OCI-LY1 (cell line): ENCODE measurements around the gene KCNRG.
"Not testable (repeated sequence)": the region's sequence is repeated elsewhere in the genome, so short reads cannot be mapped to it uniquely, and the experiment has no call there.

Experiments used
- H2AFZ ChIP-seq: fragments of 200-600 bp; sonication (generic), shearing (Covaris generic); 2 replicates; pipeline ENCODE4 v1.6.0; 2014; ENCODE audit warnings: antibody characterized with exemption, mild to moderate bottlenecking, low read length
- H3F3A ChIP-seq: fragments of 200-600 bp; sonication (generic), shearing (Covaris generic); 2 replicates; pipeline ENCODE4 v1.6.0; 2014; ENCODE audit warnings: mild to moderate bottlenecking, antibody characterized with exemption, low read length, moderate library complexity; ENCODE audit not compliant: insufficient read depth
- H3K27ac ChIP-seq: fragments of 200-600 bp; sonication (generic); 2 replicates; pipeline ENCODE4 v1.5.1; 2014; ENCODE audit warnings: low read length, mixed run types, mild to moderate bottlenecking, low read depth; ENCODE audit not compliant: poor library complexity, severe bottlenecking
- H3K27me3 ChIP-seq: fragments of 200-600 bp; sonication (generic); 2 replicates; pipeline ENCODE4 v1.6.0; 2014; ENCODE audit warnings: antibody characterized with exemption, mild to moderate bottlenecking, low read length, moderate library complexity; ENCODE audit not compliant: insufficient read depth
- H3K36me3 ChIP-seq: fragments of 200-600 bp; sonication (generic); 2 replicates; pipeline ENCODE4 v1.6.1; 2014; ENCODE audit warnings: mild to moderate bottlenecking, antibody characterized with exemption, low read length, moderate library complexity, mixed read lengths; ENCODE audit not compliant: insufficient read depth
- H3K4me1 ChIP-seq: fragments of 200-600 bp; sonication (generic); 2 replicates; pipeline ENCODE4 v1.5.1; 2014; ENCODE audit warnings: mild to moderate bottlenecking, low read length, moderate library complexity; ENCODE audit not compliant: insufficient read depth, severe bottlenecking
- H3K4me2 ChIP-seq: fragments of 200-600 bp; sonication (generic), shearing (Covaris generic); 2 replicates; pipeline ENCODE4 v1.6.1; 2014; ENCODE audit warnings: low read length
- H3K4me3 ChIP-seq: fragments of 200-600 bp; sonication (generic); 2 replicates; pipeline ENCODE4 v1.5.1; 2014; ENCODE audit warnings: low read length, low read depth, mild to moderate bottlenecking, mixed read lengths; ENCODE audit not compliant: poor library complexity, severe bottlenecking
- H3K79me2 ChIP-seq: fragments of 200-600 bp; shearing (Covaris generic); 2 replicates; pipeline ENCODE4 v1.6.1; 2016; ENCODE audit warnings: mixed run types, low read length, mixed read lengths; ENCODE audit not compliant: insufficient read depth
- H3K9ac ChIP-seq: fragments of 200-600 bp; sonication (generic), shearing (Covaris generic); 2 replicates; pipeline ENCODE4 v1.6.1; 2014; ENCODE audit warnings: mild to moderate bottlenecking, low read length, mixed read lengths
- H3K9me2 ChIP-seq: fragments of 200-600 bp; sonication (generic), shearing (Covaris generic); 2 replicates; pipeline ENCODE4 v1.6.1; 2014; ENCODE audit warnings: low read depth, mild to moderate bottlenecking, low read length, mixed read lengths
- H3K9me3 ChIP-seq: fragments of 200-600 bp; shearing (Covaris generic); 2 replicates; pipeline ENCODE4 v1.6.1; 2014; ENCODE audit warnings: low read length, mixed read lengths
- H4K20me1 ChIP-seq: fragments of 200-600 bp; sonication (generic), shearing (Covaris generic); 2 replicates; pipeline ENCODE4 v1.6.0; 2016; ENCODE audit warnings: mild to moderate bottlenecking, low read length; ENCODE audit not compliant: insufficient read depth
- CTCF ChIP-seq: fragments of 200-600 bp; sonication (generic), shearing (Covaris generic); IDR thresholded peaks from 2 replicates; pipeline ENCODE4 v1.5.1; 2017; ENCODE audit warnings: mild to moderate bottlenecking, antibody characterized with exemption, low read length, moderate library complexity, mixed read lengths
- EZH2 ChIP-seq: fragments of 200-600 bp; sonication (generic), shearing (Covaris generic); IDR thresholded peaks from 2 replicates; pipeline ENCODE4 v1.8.0; 2017; ENCODE audit warnings: borderline replicate concordance, mixed run types, mild to moderate bottlenecking, antibody characterized with exemption, low read length, moderate library complexity, mixed read lengths

The KCNRG gene

GRCh38 chr13:50053844-50054243 is 38.6 kb downstream of the KCNRG start:
- Histone ChIP-seq H2AFZ (no peak overlapping the region), H3K9ac (no peak overlapping the region), H3K9me3 (no peaks in the 10 kb centered on the region), H3K27me3 (no peaks in the 10 kb centered on the region), H3F3A (peaks cover 6% of the 10 kb centered on the region; the same call in 1 of the 2 replicates), H3K27ac (peak overlapping the region; percentile 19), H3K4me2 (no peak overlapping the region), H3K9me2 (no peaks in the 10 kb centered on the region), H3K4me1 (no peaks in the 10 kb centered on the region), H3K36me3 (peaks cover 87% of the 10 kb centered on the region), H3K79me2 (peaks cover 23% of the 10 kb centered on the region), H3K4me3 (no peak overlapping the region), H4K20me1 (no peaks in the 10 kb centered on the region)
- TF ChIP-seq CTCF (no peak), EZH2 (no peak)

GRCh38 chr13:50055454-50055853 is 40.2 kb downstream of the KCNRG start:
- TF ChIP-seq EZH2: no peak
- no peak for TF ChIP-seq CTCF
- Histone ChIP-seq H3K79me2 (peaks cover 22% of the 10 kb centered on the region), H4K20me1 (no peaks in the 10 kb centered on the region), H3K9me2 (no peaks in the 10 kb centered on the region), H3K4me1 (no peaks in the 10 kb centered on the region), H3K27me3 (no peaks in the 10 kb centered on the region), H3K4me2 (no peak overlapping the region), H2AFZ (no peak overlapping the region), H3F3A (peaks cover 6% of the 10 kb centered on the region; the same call in 1 of the 2 replicates), H3K9ac (no peak overlapping the region), H3K27ac (no peak overlapping the region), H3K4me3 (no peak overlapping the region), H3K9me3 (no peaks in the 10 kb centered on the region), H3K36me3 (peaks cover 91% of the 10 kb centered on the region)

GRCh38 chr13:50060718-50061117 is 45.5 kb downstream of the KCNRG start:
- Histone ChIP-seq H3K4me3 (no peak overlapping the region), H3K4me2 (no peak overlapping the region), H3K9me2 (no peaks in the 10 kb centered on the region), H3K36me3 (peaks cover 88% of the 10 kb centered on the region), H3K9ac (no peak overlapping the region), H3K9me3 (no peaks in the 10 kb centered on the region), H2AFZ (no peak overlapping the region), H3K27ac (no peak overlapping the region), H3K4me1 (no peaks in the 10 kb centered on the region), H3F3A (peaks cover 2% of the 10 kb centered on the region; the same call in 1 of the 2 replicates), H3K79me2 (peaks cover 50% of the 10 kb centered on the region), H3K27me3 (no peaks in the 10 kb centered on the region), H4K20me1 (no peaks in the 10 kb centered on the region)
- TF ChIP-seq CTCF: no peak
- no peak for TF ChIP-seq EZH2

GRCh38 chr13:50062336-50062735 is 47.1 kb downstream of the KCNRG start:
- H4K20me1 ChIP-seq, H3K4me2 ChIP-seq, H3F3A ChIP-seq, H3K27me3 ChIP-seq, H3K4me1 ChIP-seq, H3K9me2 ChIP-seq, H3K4me3 ChIP-seq, H3K9me3 ChIP-seq, H3K9ac ChIP-seq, H3K27ac ChIP-seq, H2AFZ ChIP-seq: not testable (repeated sequence)
- peaks cover 61% of the 10 kb centered on the region for H3K79me2 ChIP-seq
- H3K36me3 ChIP-seq: peaks cover 89% of the 10 kb centered on the region
